ENCODE data around the gene SH2D7. TPM values are rescaled to one million over a fixed set of nuclear protein-coding genes. Genes with fewer than 3 reads are reported as not detected.
A peak's percentile ranks its signal among the peaks of the same experiment; 100 is the strongest.

The SH2D7 gene
- total RNA-seq, 1 donor from 2014 or later: not detected

GRCh38 chr15:78098131-78098755 lies 5.9 kb downstream of the SH2D7 start:
- DNase-seq (ENCODE audit: low spot score): peak; percentile 48
- ATAC-seq: no peak
- intact Hi-C loops (cut with DNase I): no loop called here

GRCh38 chr15:78100886-78101285 lies 8.5 kb downstream of the SH2D7 start:
- peak; percentile 28 for DNase-seq (ENCODE audit: low spot score)
- ATAC-seq: no peak
- intact Hi-C loops (cut with DNase I): no loop called here

GRCh38 chr15:78101423-78102105 lies 9.2 kb downstream of the SH2D7 start:
- intact Hi-C loops (cut with DNase I): no loop called here
- no peak for ATAC-seq
- peak; percentile 21 for DNase-seq (ENCODE audit: low spot score)

- no peak for DNase-seq (ENCODE audit: low spot score)
- intact Hi-C loops (cut with DNase I): no loop called here
These were observed 9.8 kb downstream of the SH2D7 start for GRCh38 chr15:78102211-78102610.

GRCh38 chr15:78102741-78103140 lies 10.4 kb downstream of the SH2D7 start:
- ATAC-seq: no peak
- peak; percentile 37 for DNase-seq (ENCODE audit: low spot score)
- intact Hi-C loops (cut with DNase I): no loop called here

More at GRCh38 chr15:78102211-78102610, 9.8 kb downstream of the SH2D7 start:
- ATAC-seq: no peak

- intact Hi-C loops (cut with DNase I): no loop called here
- ATAC-seq: no peak
- no peak for DNase-seq (ENCODE audit: low spot score)
These were observed 11.2 kb downstream of the SH2D7 start for GRCh38 chr15:78103406-78104118.

- DNase-seq (ENCODE audit: low spot score): no peak
- intact Hi-C loops (cut with DNase I): no loop called here
- ATAC-seq: no peak
These were observed 11.7 kb downstream of the SH2D7 start for GRCh38 chr15:78104119-78104479.

DNA sequence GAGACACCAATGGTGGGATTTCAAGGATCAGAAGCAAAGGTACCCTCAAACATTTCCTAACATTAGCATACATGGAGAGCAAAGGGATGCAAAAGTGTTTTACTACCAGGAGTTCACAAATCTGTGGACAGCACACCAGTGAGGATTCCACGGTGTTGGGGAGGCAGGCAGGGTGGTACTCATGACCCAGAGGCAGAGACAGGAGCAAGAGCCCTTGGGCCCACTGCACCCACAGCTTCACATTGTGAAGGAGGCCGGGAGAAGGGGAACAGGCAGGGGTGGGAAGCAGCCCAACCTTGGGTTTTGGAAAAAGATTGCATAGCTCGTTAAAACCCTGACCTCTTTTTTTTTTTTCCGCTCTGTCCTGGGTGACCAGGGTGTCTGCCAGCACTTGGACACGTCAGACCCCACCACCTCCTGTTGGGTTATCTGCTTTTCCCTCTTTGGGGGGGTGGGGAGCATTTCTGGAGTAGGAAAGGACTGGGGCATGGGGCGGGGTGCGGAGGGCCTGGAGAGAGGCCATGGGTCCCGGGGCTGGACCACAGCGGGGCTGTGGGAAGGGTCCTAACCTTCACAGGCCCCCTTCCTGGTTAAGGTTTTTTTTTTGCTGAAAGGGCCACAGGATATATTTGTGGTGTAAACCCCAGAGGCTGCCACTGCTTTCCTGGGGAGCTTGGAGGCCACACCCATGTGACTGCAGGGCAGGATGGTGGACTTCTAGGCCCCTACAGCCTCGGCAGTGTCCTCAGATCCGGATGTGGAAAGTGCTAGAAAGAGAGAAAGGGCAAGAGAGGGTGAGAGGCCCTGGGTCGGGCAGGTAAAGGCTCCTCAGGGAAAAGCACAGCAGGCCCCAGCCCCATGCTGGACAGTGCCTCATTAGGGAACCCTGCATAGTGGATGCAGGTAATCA lies 12.5 kb downstream of the SH2D7 start:
- DNase-seq (ENCODE audit: low spot score) (no peak), ATAC-seq (no peak)
- intact Hi-C loops (cut with DNase I): loop anchor here (5.0 kb wide), 1 partner anchor 138 kb away; no protein-coding TSS in a partner anchor

- intact Hi-C loops (cut with DNase I): loop anchor here (5.0 kb wide), 1 partner anchor 138 kb away; no protein-coding TSS in a partner anchor
- ATAC-seq (no peak), DNase-seq (ENCODE audit: low spot score) (peak; percentile 51)
These were observed 13.3 kb downstream of the SH2D7 start for GRCh38 chr15:78105476-78106241.

- peak; percentile 47 for DNase-seq (ENCODE audit: low spot score)
- intact Hi-C loops (cut with DNase I): loop anchor here (5.0 kb wide), 1 partner anchor 140 kb away; no protein-coding TSS in a partner anchor
- no peak for ATAC-seq
These were observed 15.1 kb downstream of the SH2D7 start for GRCh38 chr15:78107471-78107870.

DNA sequence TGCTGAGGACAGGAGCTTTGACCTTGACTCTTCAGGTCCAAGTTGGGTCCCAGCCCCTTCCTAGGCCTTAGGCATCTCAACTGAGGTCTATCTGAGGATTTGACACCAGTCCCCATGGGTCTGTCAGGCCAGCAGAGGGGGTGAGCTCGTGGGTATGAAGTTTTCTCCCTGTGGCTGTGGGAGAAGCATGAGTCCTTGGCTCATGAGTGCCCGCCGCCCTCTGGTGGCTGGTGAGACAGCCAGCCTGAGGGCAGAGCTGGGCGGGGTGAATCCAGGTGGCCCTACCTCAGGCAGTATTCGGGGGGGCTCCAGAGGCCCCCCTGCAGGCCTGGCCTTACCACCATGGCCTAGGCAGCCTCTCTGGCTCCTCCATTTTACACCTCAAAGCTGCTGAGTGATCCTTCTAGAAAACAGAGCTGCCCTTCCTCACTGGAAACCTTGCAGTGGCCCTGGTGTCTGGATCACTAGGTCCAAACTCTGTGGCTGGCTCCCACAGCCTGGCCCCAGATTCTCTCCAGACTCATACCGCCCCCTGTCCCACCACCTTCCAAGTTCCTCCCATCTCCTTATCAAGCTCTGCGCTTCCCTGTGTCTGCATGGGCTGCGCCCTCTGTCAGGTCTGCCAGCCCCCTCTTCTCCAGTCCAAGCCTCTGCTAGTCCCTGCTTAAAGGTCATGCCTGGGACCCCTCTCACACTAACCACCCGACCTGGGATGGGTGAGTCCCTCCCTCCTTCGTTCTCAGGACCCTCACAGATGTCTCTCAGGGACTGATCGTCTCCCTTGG lies 16.1 kb downstream of the SH2D7 start:
- intact Hi-C loops (cut with DNase I): loop anchor here (5.0 kb wide), 1 partner anchor 141 kb away; no protein-coding TSS in a partner anchor
- DNase-seq (ENCODE audit: low spot score): peak; percentile 92
- ATAC-seq: peak; percentile 90

- intact Hi-C loops (cut with DNase I): loop anchor here (5.0 kb wide), 1 partner anchor 142 kb away; no protein-coding TSS in a partner anchor
- ATAC-seq (no peak), DNase-seq (ENCODE audit: low spot score) (no peak)
These were observed 16.8 kb downstream of the SH2D7 start for GRCh38 chr15:78109156-78109555.

GRCh38 chr15:78110096-78110495 lies 17.7 kb downstream of the SH2D7 start:
- DNase-seq (ENCODE audit: low spot score) (no peak), ATAC-seq (no peak)
- intact Hi-C loops (cut with DNase I): loop anchor here (10.0 kb wide), 1 partner anchor 125 kb away; the partner anchor contains the start of gene ACSBG1

- DNase-seq (ENCODE audit: low spot score) (no peak), ATAC-seq (no peak)
- intact Hi-C loops (cut with DNase I): loop anchor here (10.0 kb wide), 1 partner anchor 124 kb away; the partner anchor contains the start of gene ACSBG1
These were observed 18.6 kb downstream of the SH2D7 start for GRCh38 chr15:78110916-78111475.

DNA sequence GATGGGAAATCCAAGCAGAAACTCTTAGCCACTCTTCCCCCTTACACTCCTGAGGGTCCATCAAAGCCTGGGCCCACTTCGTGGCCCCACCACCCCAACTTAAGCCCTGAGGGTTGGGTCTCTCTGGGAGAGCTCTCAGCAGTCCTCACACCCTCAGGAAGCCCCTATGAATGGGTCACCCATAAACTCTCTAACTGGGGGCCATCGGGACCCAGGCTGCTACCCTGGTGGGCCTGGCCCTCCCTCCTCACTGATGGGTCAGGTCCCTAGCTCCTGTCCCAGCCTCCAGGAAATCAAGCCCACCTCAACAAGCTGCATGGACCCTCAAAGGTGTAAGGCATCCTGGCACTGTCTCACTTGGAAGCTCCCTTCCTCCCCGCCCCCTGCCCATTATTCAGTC lies 19.4 kb downstream of the SH2D7 start:
- ATAC-seq (no peak), DNase-seq (ENCODE audit: low spot score) (no peak)
- intact Hi-C loops (cut with DNase I): loop anchor here (10.0 kb wide), 1 partner anchor 123 kb away; the partner anchor contains the start of gene ACSBG1

- DNase-seq (ENCODE audit: low spot score) (no peak), ATAC-seq (no peak)
- intact Hi-C loops (cut with DNase I): loop anchor here (10.0 kb wide), 1 partner anchor 122 kb away; the partner anchor contains the start of gene ACSBG1
These were observed 20.2 kb downstream of the SH2D7 start for GRCh38 chr15:78112551-78112950.

DNA sequence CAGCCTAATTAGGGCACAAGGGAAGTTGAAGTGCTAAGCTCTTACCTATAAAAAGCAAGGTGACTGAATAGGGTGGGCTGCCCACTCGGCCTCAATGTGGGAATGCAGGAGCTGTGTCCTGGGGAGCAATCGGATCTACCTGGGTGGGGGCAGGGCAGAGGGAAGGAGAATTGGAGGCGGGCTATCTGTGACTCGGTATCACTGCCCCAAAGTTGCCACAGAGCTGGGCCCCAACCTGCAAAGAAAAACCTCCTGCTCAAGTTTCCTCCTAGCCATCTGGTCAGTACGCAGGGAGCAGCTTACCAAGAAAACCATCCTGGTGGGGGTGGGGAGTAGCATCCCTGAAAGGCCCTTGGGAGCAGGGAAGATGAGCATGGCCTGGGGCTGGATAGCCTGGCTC lies 28.2 kb downstream of the SH2D7 start:
- intact Hi-C loops (cut with DNase I): no loop called here
- DNase-seq (ENCODE audit: low spot score) (no peak), ATAC-seq (no peak)
